DND-41 (cell line): ENCODE data around the gene ULK2.

ENCODE experiments used
- EZH2 ChIP-seq: IDR thresholded peaks from 3 replicates; pipeline ENCODE4 v1.6.1; 2012; ENCODE audit warnings: borderline replicate concordance, low read depth, mild to moderate bottlenecking, moderate library complexity, low read length, inconsistent platforms; ENCODE audit not compliant: severe bottlenecking
- TF ChIP-seq, protein P1 (sequence below): IDR thresholded peaks from 2 replicates; pipeline ENCODE4 v1.5.1; 2012; ENCODE audit warnings: borderline replicate concordance, low read length, moderate library complexity, mild to moderate bottlenecking; ENCODE audit not compliant: poor library complexity, severe bottlenecking; ENCODE audit errors: extremely low read depth

- TF ChIP-seq, protein P1, sequence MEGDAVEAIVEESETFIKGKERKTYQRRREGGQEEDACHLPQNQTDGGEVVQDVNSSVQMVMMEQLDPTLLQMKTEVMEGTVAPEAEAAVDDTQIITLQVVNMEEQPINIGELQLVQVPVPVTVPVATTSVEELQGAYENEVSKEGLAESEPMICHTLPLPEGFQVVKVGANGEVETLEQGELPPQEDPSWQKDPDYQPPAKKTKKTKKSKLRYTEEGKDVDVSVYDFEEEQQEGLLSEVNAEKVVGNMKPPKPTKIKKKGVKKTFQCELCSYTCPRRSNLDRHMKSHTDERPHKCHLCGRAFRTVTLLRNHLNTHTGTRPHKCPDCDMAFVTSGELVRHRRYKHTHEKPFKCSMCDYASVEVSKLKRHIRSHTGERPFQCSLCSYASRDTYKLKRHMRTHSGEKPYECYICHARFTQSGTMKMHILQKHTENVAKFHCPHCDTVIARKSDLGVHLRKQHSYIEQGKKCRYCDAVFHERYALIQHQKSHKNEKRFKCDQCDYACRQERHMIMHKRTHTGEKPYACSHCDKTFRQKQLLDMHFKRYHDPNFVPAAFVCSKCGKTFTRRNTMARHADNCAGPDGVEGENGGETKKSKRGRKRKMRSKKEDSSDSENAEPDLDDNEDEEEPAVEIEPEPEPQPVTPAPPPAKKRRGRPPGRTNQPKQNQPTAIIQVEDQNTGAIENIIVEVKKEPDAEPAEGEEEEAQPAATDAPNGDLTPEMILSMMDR, result no peak
- TF ChIP-seq EZH2, result no peak
Measured at GRCh38 chr17:19752216-19753050, 115.3 kb downstream of the ULK2 start.
